ENCODE results near the gene DPYSL5. TPM values are rescaled to one million over a fixed set of nuclear protein-coding genes. Genes with fewer than 3 reads are reported as not detected.

The DPYSL5 gene
- total and polyA plus RNA-seq, 2 of the 13 experiments (the other 11 are each of a cell fraction or from before 2014, with no cell fraction given), result 0.15 TPM; not detected in 1

- TF ChIP-seq ZBTB40 (IDR thresholded peaks at IDR 0.05) (no peak), ZBTB40 (CRISPR knock-in tag; IDR thresholded peaks at IDR 0.05) (0 out of 2 replicates have a peak, but pooled peaks have one; percentile 38), FOXA1 (IDR thresholded peaks at IDR 0.05) (no peak), FOXA1 (CRISPR knock-in tag; IDR thresholded peaks at IDR 0.05) (0 out of 2 replicates have a peak, but pooled peaks have one; percentile 4), ZSCAN21 (CRISPR knock-in tag; IDR thresholded peaks at IDR 0.05; ENCODE audit: borderline replicate concordance) (peak; percentile 42; the same call in 1 of the 2 replicates), PCBP1 (IDR thresholded peaks at IDR 0.05; ENCODE audit: borderline replicate concordance, low read depth, low read length) (no peak), ZBTB42 (CRISPR knock-in tag; IDR thresholded peaks at IDR 0.05) (no peak), U2AF2 (IDR thresholded peaks at IDR 0.05; ENCODE audit: low read depth, low read length) (0 out of 2 replicates have a peak, but pooled peaks have one; percentile 67), LRRFIP1 (CRISPR knock-in tag; conservative IDR thresholded peaks at IDR 0.05) (no peak), ELF4 (CRISPR knock-in tag; IDR thresholded peaks at IDR 0.05; ENCODE audit: borderline replicate concordance) (no peak), ZNF678 (CRISPR knock-in tag; IDR thresholded peaks at IDR 0.05) (no peak), TBX2 (CRISPR knock-in tag; IDR thresholded peaks at IDR 0.05; ENCODE audit: borderline replicate concordance) (0 out of 2 replicates have a peak, but pooled peaks have one; percentile 9), RARA (CRISPR knock-in tag; IDR thresholded peaks at IDR 0.05) (no peak), ZNF839 (CRISPR knock-in tag; IDR thresholded peaks at IDR 0.05; ENCODE audit: borderline replicate concordance) (no peak; the same call in 1 of the 2 replicates), ZXDC (CRISPR knock-in tag; IDR thresholded peaks at IDR 0.05) (no peak)
Measured at GRCh38 chr2:26970244-26970927, 122.5 kb downstream of the DPYSL5 start, which contains the start of gene MAPRE3 (continued).

Measured in HepG2 (cell line).